OCI-LY7 (cell line): ENCODE data around the gene SHROOM2. TPM values are rescaled to one million over a fixed set of nuclear protein-coding genes. Genes with fewer than 3 reads are reported as not detected.

ENCODE experiments used
- BruUV-seq: library from RNA; stranded (reverse); fragments of 400-500 nt; replicated peaks from 2 replicates; lab custom pipeline; 2021; lab: Mats Ljungman, UMichigan
- CTCF ChIA-PET: fragments of 300-600 bp; sonication (Branson Sonifier 250); formaldehyde crosslinking; loops from one replicate; lab custom pipeline; 2022; ENCODE audit warnings: antibody characterized with exemption; ENCODE audit not compliant: unreplicated experiment; lab: Charles Lee
- POLR2A ChIA-PET: fragments of 300-600 bp; sonication (Branson Sonifier 250); formaldehyde crosslinking; loops from one replicate; lab custom pipeline; 2022; ENCODE audit warnings: antibody characterized with exemption; lab: Charles Lee
- DNase-seq: peaks from one replicate; pipeline ENCODE4 v3.0.0-alpha.2; 2015; ENCODE audit warnings: low spot score
- H2AFZ ChIP-seq: fragments of 200-600 bp; sonication (generic), shearing (Covaris generic); 2 replicates; pipeline ENCODE4 v1.6.1; 2014; ENCODE audit warnings: mild to moderate bottlenecking, antibody characterized with exemption, low read length, moderate library complexity
- H3K27ac ChIP-seq: fragments of 200-600 bp; sonication (generic); 2 replicates; pipeline ENCODE4 v1.5.1; 2014; ENCODE audit warnings: mixed run types, low read depth, mild to moderate bottlenecking, moderate library complexity, low read length, inconsistent platforms; ENCODE audit not compliant: poor library complexity, severe bottlenecking
- H3K36me3 ChIP-seq: fragments of 200-600 bp; sonication (generic); 2 replicates; pipeline ENCODE4 v1.6.1; 2014; ENCODE audit warnings: mild to moderate bottlenecking, antibody characterized with exemption, low read length, moderate library complexity, mixed read lengths; ENCODE audit not compliant: insufficient read depth
- H3K4me1 ChIP-seq: fragments of 200-600 bp; sonication (generic); 2 replicates; pipeline ENCODE4 v1.5.1; 2014; ENCODE audit warnings: mild to moderate bottlenecking, low read length; ENCODE audit not compliant: insufficient read depth, poor library complexity, severe bottlenecking
- H3K4me2 ChIP-seq: fragments of 200-600 bp; sonication (generic); 2 replicates; pipeline ENCODE4 v1.6.1; 2014; ENCODE audit warnings: mild to moderate bottlenecking, low read length
- H3K4me3 ChIP-seq: fragments of 200-600 bp; sonication (generic); 2 replicates; pipeline ENCODE4 v1.5.1; 2014; ENCODE audit warnings: mild to moderate bottlenecking, low read depth, low read length; ENCODE audit not compliant: poor library complexity, severe bottlenecking
- H3K79me2 ChIP-seq: fragments of 200-600 bp; sonication (generic); 2 replicates; pipeline ENCODE4 v1.6.1; 2016; ENCODE audit warnings: low read depth, mild to moderate bottlenecking, low read length, moderate library complexity, mixed read lengths; ENCODE audit not compliant: insufficient read depth
- H3K9me2 ChIP-seq: fragments of 200-600 bp; sonication (generic); 2 replicates; pipeline ENCODE4 v1.6.1; 2016; ENCODE audit warnings: mild to moderate bottlenecking, low read length, mixed read lengths; ENCODE audit not compliant: insufficient read depth
- H3K9me3 ChIP-seq: fragments of 200-600 bp; sonication (generic); 2 replicates; pipeline ENCODE4 v1.6.1; 2014; ENCODE audit warnings: mild to moderate bottlenecking, mixed run types, low read length, mixed read lengths
- H4K20me1 ChIP-seq: fragments of 200-600 bp; sonication (generic); 2 replicates; pipeline ENCODE4 v1.6.1; 2014; ENCODE audit warnings: mild to moderate bottlenecking, antibody characterized with exemption, low read length, moderate library complexity, mixed read lengths; ENCODE audit not compliant: insufficient read depth
- CTCF ChIP-seq: fragments of 200-600 bp; sonication (generic); conservative IDR thresholded peaks from 2 replicates; pipeline ENCODE4 v1.5.1; 2014; ENCODE audit warnings: mild to moderate bottlenecking, antibody characterized with exemption, low read length, moderate library complexity, mixed read lengths
- EZH2phosphoT487 ChIP-seq: fragments of 200-600 bp; sonication (generic); IDR thresholded peaks from 2 replicates; pipeline ENCODE4 v1.6.1; 2018; ENCODE audit warnings: low read depth, borderline replicate concordance, mild to moderate bottlenecking, mixed run types, antibody characterized with exemption, low read length, moderate library complexity, mixed read lengths
- intact Hi-C: fragments of 100-400 bp; cut with micrococcal nuclease; formaldehyde crosslinking; loops from one replicate; pipeline ENCODE4 v1.10.0; 2022; ENCODE audit not compliant: unreplicated experiment
- total RNA-seq, 2 experiments: library from RNA; depleted of rRNA in 1 of 2; stranded (reverse); fragments of >200 nt in 1 of 2; shearing (Covaris generic) in 1 of 2; gene quantifications; 2 replicates each; pipeline ENCODE4 v1.2.3, GENCODE V29; 2014 to 2022

Gene SHROOM2
- total RNA-seq, 2 experiments from 2014 or later, result not detected

- POLR2A ChIA-PET, result no interaction called here
- no peaks in the 10 kb centered on the region for H3K36me3 ChIP-seq
- H2AFZ ChIP-seq, result no peak overlapping the region
- CTCF ChIA-PET, result no interaction called here
- no peak overlapping the region for H3K4me3 ChIP-seq
- BruUV-seq, result no TSS peak
- no peaks in the 10 kb centered on the region for H3K79me2 ChIP-seq
- H3K27ac ChIP-seq, result no peak overlapping the region
- no peak overlapping the region for H3K4me2 ChIP-seq
- TF ChIP-seq CTCF (no peak), EZH2phosphoT487 (no peak)
- no peaks in the 10 kb centered on the region for H3K9me3 ChIP-seq
- DNase-seq, result no peak
- peaks cover 15% of the 10 kb centered on the region for H3K4me1 ChIP-seq
- no peaks in the 10 kb centered on the region for H4K20me1 ChIP-seq
- no peaks in the 10 kb centered on the region for H3K9me2 ChIP-seq
- intact Hi-C loops, result no loop called here
Measured at GRCh38 chrX:9770319-9770718, 15.9 kb upstream of the SHROOM2 start.

GRCh38 chrX:9772943-9773342 lies 13.3 kb upstream of the SHROOM2 start:
- H3K9me2 ChIP-seq, result no peaks in the 10 kb centered on the region
- H3K36me3 ChIP-seq, result no peaks in the 10 kb centered on the region
- no peaks in the 10 kb centered on the region for H4K20me1 ChIP-seq
- intact Hi-C loops, result no loop called here
- no peak overlapping the region for H2AFZ ChIP-seq
- no peak overlapping the region for H3K4me3 ChIP-seq
- no TSS peak for BruUV-seq
- no peak overlapping the region for H3K27ac ChIP-seq
- ChIA-PET POLR2A (no interaction called here), CTCF (no interaction called here)
- peaks cover 6% of the 10 kb centered on the region for H3K4me1 ChIP-seq
- TF ChIP-seq CTCF (no peak), EZH2phosphoT487 (no peak)
- no peaks in the 10 kb centered on the region for H3K9me3 ChIP-seq
- H3K4me2 ChIP-seq, result no peak overlapping the region
- no peaks in the 10 kb centered on the region for H3K79me2 ChIP-seq
- no peak for DNase-seq

- Histone ChIP-seq H3K9me2 (no peaks in the 10 kb centered on the region), H3K4me1 (no peaks in the 10 kb centered on the region), H3K36me3 (no peaks in the 10 kb centered on the region), H3K4me3 (no peak overlapping the region), H3K4me2 (no peak overlapping the region), H3K79me2 (no peaks in the 10 kb centered on the region), H2AFZ (no peak overlapping the region), H3K27ac (no peak overlapping the region), H4K20me1 (no peaks in the 10 kb centered on the region), H3K9me3 (no peaks in the 10 kb centered on the region)
- no TSS peak for BruUV-seq
- no peak for DNase-seq
- ChIA-PET CTCF (no interaction called here), POLR2A (interaction anchor here (0.6 kb wide), 3 partner anchors 23 to 182 kb away, joined by 3 read pairs; no protein-coding TSS in a partner anchor)
- intact Hi-C loops, result no loop called here
- TF ChIP-seq EZH2phosphoT487 (no peak), CTCF (no peak)
Measured at GRCh38 chrX:9775930-9776329, 10.3 kb upstream of the SHROOM2 start.
